ENCODE measurements around the gene ADAMTS6. TPM values are rescaled to one million over a fixed set of nuclear protein-coding genes. Genes with fewer than 3 reads are reported as not detected.

Gene ADAMTS6
- total RNA-seq, 5 donors from 2014 or later (not counting 1 experiment from before 2014, with no cell fraction given), result 2.0 to 5.3 (median 4.0) TPM

DNA sequence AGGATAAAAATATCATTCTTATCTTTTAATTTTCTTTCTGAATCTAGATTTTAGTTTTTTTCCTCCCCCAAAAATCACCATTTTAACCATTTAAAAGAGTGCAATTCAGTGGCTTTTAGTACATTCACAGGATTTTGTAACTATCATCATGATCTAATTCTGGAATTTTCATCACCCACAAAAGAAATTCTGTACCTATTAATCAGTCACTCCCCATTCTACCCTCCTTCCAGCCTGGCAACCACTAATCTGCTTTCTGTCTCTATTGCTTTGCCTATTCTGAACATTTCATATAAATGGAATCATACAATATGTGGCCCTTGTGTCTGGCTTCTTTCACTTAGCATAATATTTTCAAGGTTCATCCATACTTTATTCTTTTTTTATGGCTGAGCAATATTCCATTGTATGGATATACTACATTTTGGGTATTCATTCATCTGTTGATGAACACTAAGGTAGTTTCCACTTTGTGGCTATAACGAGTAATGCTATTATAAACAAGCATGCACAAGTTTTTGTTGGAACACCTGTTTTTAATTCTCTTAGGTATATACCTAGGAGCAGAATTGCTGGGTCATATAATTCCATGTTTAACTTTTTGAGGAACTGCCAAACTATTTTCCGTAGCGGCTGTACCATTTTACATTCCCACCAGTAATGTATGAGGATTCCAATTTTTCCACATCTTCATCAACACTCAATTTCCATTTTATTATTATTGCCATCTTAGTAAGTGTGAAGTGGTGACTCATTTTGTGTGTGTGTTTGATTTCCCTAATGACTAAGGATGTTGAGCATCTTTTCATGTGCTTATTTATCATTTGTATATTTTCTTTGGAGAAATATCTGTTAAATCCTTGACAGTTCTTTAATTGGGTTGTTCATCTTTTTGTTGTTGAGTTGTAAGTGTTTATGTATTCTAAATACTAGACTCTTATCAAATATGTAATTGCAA is 372.7 kb downstream of the ADAMTS6 start:
- Mint-ChIP-seq H3K27ac (no peak overlapping the region), H3K36me3 (no peaks in the 10 kb centered on the region), H3K4me3 (no peak overlapping the region), H3K4me1 (peaks cover 14 to 22% (median 17%) of the 10 kb centered on the region in 3 donors), H3K9me3 (no peaks in the 10 kb centered on the region), H3K27me3 (peaks cover 4 to 5% of the 10 kb centered on the region in 2 donors)
- CTCF ChIA-PET, result no interaction called here
- peaks cover 4 to 14% of the 10 kb centered on the region in 2 experiments for H3K4me1 ChIP-seq (ENCODE audit: control insufficient read depth in 1 of 2, extremely low read depth in 1 of 2, insufficient read depth in 2 of 2, low read length in 2 of 2)
- no peak for DNase-seq
- ATAC-seq (replicated peaks in 1 of 4), result no peak
- no peak overlapping the region for H3K27ac ChIP-seq (ENCODE audit: low read length)
- POLR2A ChIA-PET, result no interaction called here
- H3K9me3 ChIP-seq, result no peaks in the 10 kb centered on the region
- H3K27me3 ChIP-seq (replicated peaks in 1 of 2; ENCODE audit: control insufficient read depth in 2 of 2, extremely low read depth in 1 of 2, insufficient read depth in 2 of 2, low read length in 1 of 2), result no peaks in the 10 kb centered on the region
- WGBS (ENCODE audit: insufficient coverage), result no CpG with 5 or more reads among the region's 3 CpGs
- no peaks in the 10 kb centered on the region for H3K36me3 ChIP-seq (ENCODE audit: control insufficient read depth in 2 of 2, extremely low read depth in 1 of 2, insufficient read depth in 1 of 2, low read length in 1 of 2)
- no peak overlapping the region for H3K4me3 ChIP-seq (ENCODE audit: control insufficient read depth in 1 of 2, extremely low read depth in 1 of 2, low read length in 1 of 2)

DNA sequence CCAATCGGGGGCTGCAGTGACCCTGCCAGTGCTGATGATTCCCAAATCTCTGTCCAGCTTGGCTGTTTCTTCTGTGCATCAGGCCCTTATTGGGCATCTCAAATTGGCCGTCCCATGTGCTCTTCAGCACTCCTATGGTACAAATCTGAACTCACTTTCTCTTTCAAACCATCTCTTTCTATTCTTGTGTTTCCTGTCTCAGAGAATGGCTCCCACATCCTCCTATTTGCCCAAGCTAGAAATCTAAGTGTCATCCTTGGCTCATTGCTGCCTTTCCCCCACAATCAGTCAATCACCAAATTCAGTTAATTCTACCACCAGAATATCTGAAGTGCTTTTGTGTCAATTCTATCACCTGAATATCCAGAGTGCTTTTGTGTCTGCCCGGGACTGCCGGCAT is 376.4 kb downstream of the ADAMTS6 start:
- peaks cover 18 to 19% of the 10 kb centered on the region in 2 experiments for H3K4me1 ChIP-seq (ENCODE audit: control insufficient read depth in 1 of 2, extremely low read depth in 1 of 2, insufficient read depth in 2 of 2, low read length in 2 of 2)
- no peaks in the 10 kb centered on the region for H3K27me3 ChIP-seq (replicated peaks in 1 of 2; ENCODE audit: control insufficient read depth in 2 of 2, extremely low read depth in 1 of 2, insufficient read depth in 2 of 2, low read length in 1 of 2)
- H3K4me3 ChIP-seq (ENCODE audit: control insufficient read depth in 1 of 2, extremely low read depth in 1 of 2, low read length in 1 of 2), result no peak overlapping the region
- WGBS (ENCODE audit: insufficient coverage), result 81% methylated on average over 3 of the region's 4 CpGs
- Mint-ChIP-seq H3K4me1 (peaks cover 39 to 49% (median 41%) of the 10 kb centered on the region in 3 donors), H3K36me3 (no peaks in the 10 kb centered on the region), H3K9me3 (no peaks in the 10 kb centered on the region), H3K4me3 (peak overlapping the region in 1 of 3 donors; percentile 44), H3K27ac (peak overlapping the region in 1 of 2 donors; percentile 64), H3K27me3 (no peaks in the 10 kb centered on the region)
- H3K36me3 ChIP-seq (ENCODE audit: control insufficient read depth in 2 of 2, extremely low read depth in 1 of 2, insufficient read depth in 1 of 2, low read length in 1 of 2), result no peaks in the 10 kb centered on the region
- POLR2A ChIA-PET, result interaction anchor here in 1 of 2 donors (0.6 kb wide), 1 partner anchor 381 kb away, joined by 5 read pairs; no protein-coding TSS in a partner anchor
- DNase-seq, result no peak
- CTCF ChIA-PET, result interaction anchor here in 1 of 2 donors (1.3 kb wide), 1 partner anchor 63 kb away, joined by 3 read pairs; no protein-coding TSS in a partner anchor
- H3K27ac ChIP-seq (ENCODE audit: low read length), result no peak overlapping the region
- ATAC-seq (replicated peaks in 1 of 4), result no peak
- H3K9me3 ChIP-seq, result no peaks in the 10 kb centered on the region

DNA sequence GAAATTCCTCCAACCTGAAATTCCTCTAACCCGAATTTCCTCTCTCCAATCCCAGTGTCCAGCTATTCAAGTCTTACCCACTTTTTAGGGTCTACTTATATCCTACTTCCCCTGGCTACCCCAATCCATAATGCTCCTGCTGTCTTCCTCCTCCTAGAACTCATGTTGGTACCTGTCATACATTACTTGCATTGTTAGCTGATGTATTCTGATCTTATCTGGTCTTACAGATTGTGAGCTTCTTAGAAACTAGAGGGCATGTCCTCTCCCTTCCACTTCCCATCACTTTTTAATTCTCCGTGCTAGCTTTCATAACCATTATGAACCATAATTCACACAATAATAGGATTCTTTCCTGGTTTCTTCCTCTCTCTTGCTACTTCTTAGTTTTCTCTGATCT is 376.9 kb downstream of the ADAMTS6 start:
- H3K27ac Mint-ChIP-seq, result peak overlapping the region in 1 of 2 donors; percentile 64
- ChIA-PET CTCF (no interaction called here), POLR2A (interaction anchor here in 1 of 2 donors (0.6 kb wide), 1 partner anchor 382 kb away, joined by 5 read pairs; no protein-coding TSS in a partner anchor)
- no peaks in the 10 kb centered on the region for H3K36me3 ChIP-seq (ENCODE audit: control insufficient read depth in 2 of 2, extremely low read depth in 1 of 2, insufficient read depth in 1 of 2, low read length in 1 of 2)
- H3K27me3 Mint-ChIP-seq, result no peaks in the 10 kb centered on the region
- ATAC-seq (replicated peaks in 1 of 4), result no peak
- peak overlapping the region in 1 of 3 donors; percentile 44 for H3K4me3 Mint-ChIP-seq
- no peak overlapping the region for H3K27ac ChIP-seq (ENCODE audit: low read length)
- H3K4me1 ChIP-seq (ENCODE audit: control insufficient read depth in 1 of 2, extremely low read depth in 1 of 2, insufficient read depth in 2 of 2, low read length in 2 of 2), result peaks cover 18 to 19% of the 10 kb centered on the region in 2 experiments
- H3K27me3 ChIP-seq (replicated peaks in 1 of 2; ENCODE audit: control insufficient read depth in 2 of 2, extremely low read depth in 1 of 2, insufficient read depth in 2 of 2, low read length in 1 of 2), result no peaks in the 10 kb centered on the region
- WGBS (ENCODE audit: insufficient coverage), result 83% methylated on average over 2 of the region's 2 CpGs
- no peaks in the 10 kb centered on the region for H3K9me3 Mint-ChIP-seq
- no peak for DNase-seq
- H3K9me3 ChIP-seq, result no peaks in the 10 kb centered on the region
- peaks cover 39 to 51% (median 41%) of the 10 kb centered on the region in 3 donors for H3K4me1 Mint-ChIP-seq
- H3K4me3 ChIP-seq (ENCODE audit: control insufficient read depth in 1 of 2, extremely low read depth in 1 of 2, low read length in 1 of 2), result no peak overlapping the region
- no peaks in the 10 kb centered on the region for H3K36me3 Mint-ChIP-seq

DNA sequence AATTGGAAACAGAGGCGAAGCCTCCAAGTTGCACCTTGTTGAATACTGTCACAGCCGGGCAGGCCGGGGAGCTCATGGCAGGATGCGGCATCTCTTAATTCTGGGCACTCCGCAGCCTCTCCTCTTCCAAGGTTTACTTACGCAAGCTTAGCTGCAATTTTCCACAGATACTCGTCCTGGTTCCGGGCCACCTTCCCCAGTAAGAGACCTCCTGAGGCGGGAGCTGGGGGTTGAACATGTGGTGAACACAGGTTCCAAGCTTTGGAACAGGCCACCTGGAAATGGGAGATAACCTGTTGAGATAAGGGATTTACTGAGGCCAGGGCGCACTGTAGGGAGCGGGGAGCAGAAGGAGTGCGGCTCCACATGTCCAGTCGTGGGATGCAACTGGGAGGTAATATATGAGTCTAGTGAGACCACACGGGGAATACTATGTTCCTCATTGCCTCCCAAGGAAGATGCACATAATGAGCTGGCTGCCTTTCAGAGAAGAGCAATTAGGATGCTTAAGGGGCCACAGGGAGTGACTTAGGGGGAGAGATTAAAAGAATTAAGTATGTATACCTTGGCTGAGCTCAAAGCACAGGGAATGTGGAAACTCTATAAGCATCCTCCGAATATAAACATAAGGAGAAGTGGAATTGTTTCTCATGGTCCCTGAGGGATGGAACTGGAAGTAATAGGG is 377.8 kb downstream of the ADAMTS6 start:
- Histone ChIP-seq H3K27ac (ENCODE audit: low read length) (peak overlapping the region; percentile 83), H3K27me3 (replicated peaks in 1 of 2; ENCODE audit: control insufficient read depth in 2 of 2, extremely low read depth in 1 of 2, insufficient read depth in 2 of 2, low read length in 1 of 2) (no peaks in the 10 kb centered on the region), H3K36me3 (ENCODE audit: control insufficient read depth in 2 of 2, extremely low read depth in 1 of 2, insufficient read depth in 1 of 2, low read length in 1 of 2) (no peaks in the 10 kb centered on the region), H3K4me3 (ENCODE audit: control insufficient read depth in 1 of 2, extremely low read depth in 1 of 2, low read length in 1 of 2) (peak overlapping the region; percentile 58 to 79), H3K9me3 (no peaks in the 10 kb centered on the region), H3K4me1 (ENCODE audit: control insufficient read depth in 1 of 2, extremely low read depth in 1 of 2, insufficient read depth in 2 of 2, low read length in 2 of 2) (peaks cover 18 to 19% of the 10 kb centered on the region in 2 experiments)
- Mint-ChIP-seq H3K27ac (peak overlapping the region; percentile 80 to 91), H3K27me3 (no peaks in the 10 kb centered on the region), H3K4me1 (peaks cover 39 to 51% (median 41%) of the 10 kb centered on the region in 3 donors), H3K9me3 (no peaks in the 10 kb centered on the region), H3K4me3 (peak overlapping the region; percentile 72 to 76 (median 74)), H3K36me3 (no peaks in the 10 kb centered on the region)
- 96% methylated on average over 5 of the region's 15 CpGs for WGBS (ENCODE audit: insufficient coverage)
- DNase-seq, result peak in 1 of 35 experiments; percentile 9
- CTCF ChIA-PET, result interaction anchor here (0.5 to 1.8 kb wide), 9 partner anchors 10 to 383 kb away, joined by 3 to 12 read pairs (median 5); no protein-coding TSS in a partner anchor
- POLR2A ChIA-PET, result interaction anchor here (0.5 to 1.5 kb wide), 6 partner anchors 13 to 457 kb away, joined by 3 to 6 read pairs (median 4); no protein-coding TSS in a partner anchor
- no peak for ATAC-seq (replicated peaks in 1 of 4)

DNA sequence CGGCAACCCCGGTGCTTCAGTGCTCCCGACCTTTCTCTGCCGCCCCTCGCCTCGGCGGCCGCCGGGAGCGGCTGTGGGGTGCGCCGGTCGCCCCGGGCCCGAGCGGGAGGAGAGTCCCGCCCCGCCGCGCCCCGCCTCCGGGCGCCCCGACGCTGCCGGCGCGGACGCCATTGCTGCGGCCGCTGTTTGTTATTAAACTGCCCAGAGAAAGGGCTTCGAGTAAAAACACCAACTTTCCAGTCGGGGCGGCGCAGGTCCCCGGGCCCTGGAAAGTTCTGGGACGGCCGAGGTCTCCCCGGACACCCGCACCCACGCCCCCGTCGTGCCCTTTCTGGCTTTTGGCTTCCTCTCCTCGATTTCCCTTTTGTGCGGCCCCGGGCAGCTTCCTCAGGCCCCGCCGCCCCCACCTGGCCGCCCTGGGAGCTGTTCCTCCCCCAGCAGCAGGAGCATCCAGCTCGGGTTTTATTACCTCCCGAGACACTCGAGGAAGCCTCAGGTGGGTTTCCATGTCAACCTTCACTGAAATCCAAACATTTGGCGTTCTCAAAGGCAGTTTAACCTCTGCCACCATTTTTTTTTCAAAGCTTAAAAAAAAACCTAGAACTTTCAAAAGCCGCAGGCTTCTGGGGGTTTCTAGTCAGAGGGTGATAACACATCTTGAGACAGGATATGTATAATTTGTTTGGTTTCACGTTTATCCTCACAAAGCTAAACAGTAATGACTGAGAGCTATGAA is 378.6 kb downstream of the ADAMTS6 start:
- H3K36me3 Mint-ChIP-seq, result no peaks in the 10 kb centered on the region
- H3K4me1 Mint-ChIP-seq, result peaks cover 39 to 51% (median 41%) of the 10 kb centered on the region in 3 donors

More for the DNA sequence above, 378.6 kb downstream of the ADAMTS6 start:
- Histone ChIP-seq H3K27me3 (replicated peaks in 1 of 2; ENCODE audit: control insufficient read depth in 2 of 2, extremely low read depth in 1 of 2, insufficient read depth in 2 of 2, low read length in 1 of 2) (no peaks in the 10 kb centered on the region), H3K36me3 (ENCODE audit: control insufficient read depth in 2 of 2, extremely low read depth in 1 of 2, insufficient read depth in 1 of 2, low read length in 1 of 2) (no peaks in the 10 kb centered on the region), H3K9me3 (no peaks in the 10 kb centered on the region), H3K4me3 (ENCODE audit: control insufficient read depth in 1 of 2, extremely low read depth in 1 of 2, low read length in 1 of 2) (peak overlapping the region; percentile 58 to 79), H3K27ac (ENCODE audit: low read length) (peak overlapping the region; percentile 83), H3K4me1 (ENCODE audit: control insufficient read depth in 1 of 2, extremely low read depth in 1 of 2, insufficient read depth in 2 of 2, low read length in 2 of 2) (peaks cover 18 to 19% of the 10 kb centered on the region in 2 experiments)
- Mint-ChIP-seq H3K27me3 (no peaks in the 10 kb centered on the region), H3K4me3 (peak overlapping the region; percentile 72 to 85 (median 84)), H3K27ac (peak overlapping the region; percentile 80 to 97), H3K9me3 (no peaks in the 10 kb centered on the region)
- peak; percentile 76 to 84 (median 81) for ATAC-seq (replicated peaks in 1 of 4)
- peak; percentile 15 to 76 (median 36) for DNase-seq
- POLR2A ChIA-PET, result interaction anchor here (0.5 to 1.5 kb wide), 6 partner anchors 14 to 458 kb away, joined by 3 to 6 read pairs (median 4); no protein-coding TSS in a partner anchor
- WGBS (ENCODE audit: insufficient coverage), result under 1% methylated on average over 53 of the region's 55 CpGs
- CTCF ChIA-PET, result interaction anchor here (0.5 to 1.8 kb wide), 11 partner anchors 9 to 384 kb away, joined by 3 to 12 read pairs (median 4); no protein-coding TSS in a partner anchor
